HG03095 (cell line): ENCODE measurements around the gene CSN1S1.

ENCODE experiments used
- ATAC-seq: cut with Tn5 transposase; IDR thresholded peaks from one replicate; pipeline ENCODE4 v1.9.1; 2021; ENCODE audit warnings: moderate library complexity; ENCODE audit not compliant: unreplicated experiment

CSN1S1 gene

GRCh38 chr4:69991016-69991415 lies 60.1 kb downstream of the CSN1S1 start:
- no peak for ATAC-seq

DNA sequence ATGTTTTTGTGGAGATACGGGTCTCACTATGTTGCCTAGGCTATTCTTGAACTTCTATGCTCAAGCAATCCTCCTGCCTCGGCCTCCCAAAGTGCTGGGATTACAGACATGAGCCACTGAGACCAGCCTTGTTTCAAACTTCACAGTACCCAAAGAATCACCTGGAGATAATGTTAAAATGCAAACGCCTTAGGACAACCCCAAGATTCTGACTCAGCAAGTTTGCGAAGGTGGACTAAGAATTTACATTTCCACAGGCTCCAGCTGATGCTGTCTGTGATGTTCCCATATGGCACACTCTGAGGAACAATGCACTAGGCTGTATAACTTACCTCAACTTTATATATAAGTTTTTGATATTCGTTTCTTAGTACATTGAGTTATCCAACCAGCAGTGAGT lies 63.9 kb downstream of the CSN1S1 start:
- no peak for ATAC-seq

DNA sequence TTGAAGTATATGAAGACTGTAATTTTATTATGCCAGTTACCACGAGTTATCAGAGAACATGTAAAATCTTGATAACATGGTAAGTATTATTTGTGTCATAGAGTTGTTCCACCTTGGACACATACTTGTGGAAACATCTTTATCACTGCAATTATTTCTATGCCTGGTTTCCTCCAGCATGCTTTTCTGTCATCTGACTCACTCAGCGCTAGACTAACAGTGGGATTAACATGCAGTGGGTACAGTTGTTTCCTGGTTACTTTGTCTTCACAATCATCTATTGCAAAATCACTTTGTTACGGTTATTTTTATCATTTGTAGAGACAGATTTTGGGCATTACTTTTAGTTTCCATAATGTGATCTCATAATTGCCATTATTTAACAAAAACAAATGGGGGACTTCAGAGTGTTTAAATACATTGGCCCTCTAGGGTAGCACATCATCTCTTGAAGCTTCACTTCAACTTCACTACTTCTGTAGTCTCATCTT lies 64.7 kb downstream of the CSN1S1 start, which contains the start of gene STATH:
STATH (plus strand) TSS at position 441 of the 491 bp plus-strand sequence. CDS start 2,472 bp downstream, outside the sequence.
- no peak for ATAC-seq
